Stimulated activated CD8-positive, alpha-beta memory T cell treated with anti-CD3 and anti-CD28 coated beads, Interleukin-15, amount 100 ng/mL, for 4 hours (primary cell): ENCODE results near the gene TPRN.

ENCODE experiments used
- DNase-seq, 2 donors: peaks; one replicate each; pipeline ENCODE4 v3.0.0-alpha.2; 2020; ENCODE audit warnings: low read depth in 2 of 2

TPRN gene

DNA sequence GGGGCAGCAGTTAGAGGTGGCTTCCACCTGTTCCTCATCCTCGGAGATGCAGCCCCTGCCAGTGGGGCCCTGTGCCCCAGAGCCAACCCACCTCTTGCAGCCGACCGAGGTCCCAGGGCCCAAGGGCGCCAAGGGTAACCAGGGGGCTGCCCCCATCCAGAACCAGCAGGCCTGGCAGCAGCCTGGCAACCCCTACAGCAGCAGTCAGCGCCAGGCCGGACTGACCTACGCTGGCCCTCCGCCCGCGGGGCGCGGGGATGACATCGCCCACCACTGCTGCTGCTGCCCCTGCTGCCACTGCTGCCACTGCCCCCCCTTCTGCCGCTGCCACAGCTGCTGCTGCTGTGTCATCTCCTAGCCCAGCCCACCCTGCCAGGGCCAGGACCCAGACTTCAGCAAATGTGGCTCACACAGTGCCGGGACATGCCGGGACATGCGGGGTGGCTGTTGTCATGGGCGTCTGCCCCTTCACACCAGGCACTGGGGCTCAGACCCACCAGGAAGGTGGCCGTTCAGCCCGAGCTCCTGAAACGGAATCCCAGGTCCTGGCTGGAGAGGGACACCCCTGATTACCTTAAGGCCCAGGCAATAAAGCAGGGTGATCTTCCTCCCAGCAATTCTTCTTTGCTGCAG lies 25.3 kb upstream of the TPRN start:
- DNase-seq = no peak

DNA sequence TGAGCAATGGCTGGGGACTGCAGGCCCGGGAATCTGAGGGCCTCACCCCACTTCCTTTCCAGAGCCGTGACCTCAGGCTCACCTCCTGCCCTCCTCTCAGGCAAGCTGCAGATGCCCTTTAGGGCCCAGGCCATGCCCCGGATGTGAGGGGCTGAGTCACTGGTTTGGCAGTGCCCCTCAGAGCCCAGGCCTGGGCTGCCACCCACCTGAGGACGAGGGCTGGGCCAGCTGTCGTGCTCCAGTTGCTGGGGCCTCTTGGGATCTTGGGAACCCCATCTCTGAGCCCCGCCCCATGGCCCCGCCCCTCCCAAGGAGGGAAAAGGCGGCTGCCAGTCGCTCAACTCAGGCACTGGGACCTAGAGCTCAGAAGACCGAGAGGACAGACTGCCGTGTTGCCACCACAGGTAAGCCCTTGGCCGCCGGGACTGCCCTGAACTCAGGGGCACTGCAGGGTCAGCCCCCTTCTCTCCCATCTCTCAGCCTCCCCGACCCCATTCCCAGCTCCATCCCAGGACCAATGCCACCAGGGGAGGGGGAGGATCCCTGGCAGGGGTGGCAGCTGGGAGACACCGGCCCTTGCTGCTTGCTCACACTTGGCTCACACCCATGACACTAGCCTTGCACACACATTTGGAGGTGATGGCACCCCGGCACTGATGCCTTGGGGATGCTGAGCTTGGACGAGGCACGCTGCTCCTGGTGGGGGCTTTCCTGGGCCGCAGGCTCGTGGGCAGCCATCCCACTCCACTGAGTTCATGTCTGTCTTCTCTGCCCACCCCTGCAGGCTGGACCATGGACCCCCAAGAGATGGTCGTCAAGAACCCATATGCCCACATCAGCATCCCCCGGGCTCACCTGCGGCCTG lies 24.5 kb upstream of the TPRN start, which contains the start of gene CYSRT1:
TSS of gene CYSRT1 (plus strand) at position 345 of the 865 bp plus-strand sequence. CDS start at position 793, 448 bp downstream.
- DNase-seq = no peak

DNA sequence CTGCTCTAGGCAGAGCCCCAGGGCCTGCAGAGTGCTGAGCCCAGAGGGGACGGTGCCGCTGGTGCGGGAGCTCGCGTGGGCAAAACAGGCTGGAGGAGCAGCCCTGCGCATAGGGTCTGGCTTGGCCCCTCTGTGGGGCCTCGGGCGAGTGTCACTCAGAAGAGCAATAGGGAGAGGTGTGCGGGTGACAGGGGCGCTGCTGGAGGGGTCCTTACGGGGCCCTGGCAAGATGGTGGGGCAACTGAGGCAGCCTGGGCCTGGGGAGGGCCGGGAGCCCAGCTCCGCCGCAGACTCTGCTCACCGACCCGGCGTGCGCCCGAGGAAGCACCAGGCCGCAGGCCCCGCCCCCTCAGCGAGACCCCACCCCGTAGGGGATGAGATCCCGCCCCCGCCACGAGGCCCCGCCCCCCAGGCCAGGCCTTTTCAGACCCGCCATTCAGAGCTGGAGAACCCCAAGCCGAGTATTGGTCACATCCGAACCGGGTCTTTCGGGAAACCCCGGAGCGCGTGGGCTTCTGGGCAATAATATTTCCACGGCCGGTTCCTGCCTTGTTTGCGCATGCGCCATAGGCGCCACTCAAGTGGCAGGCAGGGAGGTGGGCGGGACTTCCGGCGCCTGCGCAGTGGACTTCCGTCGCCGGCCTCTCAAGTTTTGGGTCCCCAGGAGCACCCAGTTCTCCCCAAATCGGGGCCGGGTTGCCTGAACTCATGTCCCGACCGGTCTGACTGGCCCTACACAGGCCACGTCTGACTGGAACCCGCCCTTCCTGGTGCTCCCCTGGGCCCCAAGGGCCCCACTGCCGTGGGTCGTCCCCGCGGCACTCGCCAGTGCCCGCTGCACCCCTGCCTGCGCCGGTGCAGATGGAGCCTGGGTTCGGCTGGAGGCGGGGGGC lies 22.8 kb upstream of the TPRN start:
- peak; percentile 95 to 98 for DNase-seq

DNA sequence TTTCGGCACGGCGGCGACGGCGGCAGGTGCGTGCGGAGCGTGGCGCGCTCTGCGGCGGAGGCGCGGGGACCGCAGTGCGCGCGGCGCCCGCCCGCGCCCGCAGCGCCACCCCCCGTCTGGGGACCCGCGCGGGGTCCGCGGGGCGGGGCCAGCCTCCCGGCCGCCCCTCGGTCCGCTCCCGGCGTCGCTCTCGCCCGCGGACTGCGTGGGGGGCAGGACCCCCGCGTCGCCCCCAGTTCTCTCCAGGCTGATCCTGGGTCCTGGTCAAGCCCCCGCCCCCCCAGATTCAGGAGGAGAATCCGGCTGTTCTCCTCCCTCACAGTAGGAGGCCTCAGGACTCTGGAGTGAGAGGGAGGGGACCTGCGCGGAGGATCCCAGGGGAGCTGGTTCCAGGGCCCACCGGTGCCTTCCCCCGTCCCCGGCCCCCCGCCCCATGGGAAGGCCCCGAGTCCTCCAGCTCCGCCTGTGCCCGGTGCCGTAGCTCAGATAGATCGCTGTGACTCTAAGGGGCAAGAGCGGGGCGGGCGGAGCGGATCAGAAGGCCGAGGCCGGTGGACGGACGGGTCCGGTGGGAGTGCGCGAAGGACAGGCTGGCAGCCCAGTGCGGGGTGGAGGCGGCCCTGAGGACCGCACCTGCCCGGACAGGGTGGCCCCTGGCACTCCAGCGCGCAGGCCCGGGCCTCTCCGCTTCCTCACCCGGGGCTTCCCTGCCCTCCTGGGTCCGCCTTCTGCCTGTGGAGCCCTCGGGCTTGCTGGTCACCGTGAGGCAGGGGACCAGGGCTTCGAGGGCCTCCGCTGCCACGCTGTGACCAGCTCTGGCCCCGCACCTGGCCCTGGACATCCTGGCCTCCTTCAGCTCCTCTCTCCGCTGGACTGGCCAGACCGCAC lies 21.9 kb upstream of the TPRN start, which contains the start of gene RNF208:
TSS of gene RNF208 (minus strand) at position 51 of the 888 bp plus-strand sequence. CDS start 1,028 bp downstream, outside the sequence.
- DNase-seq = no peak

DNA sequence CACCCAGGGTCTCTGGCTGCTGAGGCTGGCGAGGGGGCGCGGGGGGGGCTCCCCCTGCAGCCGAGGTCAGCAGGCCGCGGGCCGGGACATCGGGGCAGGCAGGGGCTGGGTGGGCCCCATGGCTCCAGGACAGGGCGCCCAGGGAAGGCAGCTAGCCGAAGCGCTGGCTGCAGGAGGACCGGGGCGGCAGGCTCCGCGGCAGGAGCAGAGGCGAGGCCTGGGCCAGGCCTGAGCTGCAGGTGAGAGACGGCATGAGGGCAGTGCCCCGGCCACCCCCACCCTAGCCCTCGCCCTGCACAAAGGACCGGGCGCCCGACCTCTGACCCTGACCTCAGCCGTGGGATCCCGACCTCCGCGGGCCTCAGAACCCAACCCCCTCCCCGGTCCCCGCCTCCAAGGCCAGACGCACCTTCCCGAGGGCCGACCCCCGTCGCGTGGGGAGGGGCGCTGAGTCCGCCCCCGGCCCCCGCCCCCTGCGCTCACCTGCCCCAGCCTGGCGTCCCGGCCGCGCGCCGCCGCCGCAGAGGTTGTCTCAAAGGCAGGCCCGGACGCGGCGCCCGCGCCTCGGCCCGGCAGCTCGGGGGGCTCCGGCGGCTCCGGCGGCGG lies 21.1 kb upstream of the TPRN start:
- no peak for DNase-seq

DNA sequence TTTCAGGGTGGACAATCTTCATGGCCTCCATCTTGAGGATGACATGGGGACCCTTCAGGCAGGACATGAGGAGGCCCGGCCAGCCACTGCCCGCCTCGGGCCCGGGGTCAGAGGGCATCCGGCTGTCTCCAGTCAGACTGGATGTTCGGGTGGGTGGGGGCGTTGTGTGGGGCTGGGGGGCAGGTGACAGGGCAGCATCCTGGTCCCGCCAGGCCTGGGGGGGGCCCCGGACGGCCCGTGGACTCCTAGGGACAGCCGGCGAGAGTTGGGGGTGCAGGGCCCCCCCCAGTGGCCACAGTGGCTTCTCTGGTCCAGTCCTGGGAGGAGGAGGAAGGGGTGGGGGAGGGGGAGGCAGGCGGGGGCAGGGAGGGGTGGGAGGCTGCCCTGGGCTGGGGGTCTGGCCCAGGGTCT lies 20.6 kb upstream of the TPRN start:
- no peak for DNase-seq

DNA sequence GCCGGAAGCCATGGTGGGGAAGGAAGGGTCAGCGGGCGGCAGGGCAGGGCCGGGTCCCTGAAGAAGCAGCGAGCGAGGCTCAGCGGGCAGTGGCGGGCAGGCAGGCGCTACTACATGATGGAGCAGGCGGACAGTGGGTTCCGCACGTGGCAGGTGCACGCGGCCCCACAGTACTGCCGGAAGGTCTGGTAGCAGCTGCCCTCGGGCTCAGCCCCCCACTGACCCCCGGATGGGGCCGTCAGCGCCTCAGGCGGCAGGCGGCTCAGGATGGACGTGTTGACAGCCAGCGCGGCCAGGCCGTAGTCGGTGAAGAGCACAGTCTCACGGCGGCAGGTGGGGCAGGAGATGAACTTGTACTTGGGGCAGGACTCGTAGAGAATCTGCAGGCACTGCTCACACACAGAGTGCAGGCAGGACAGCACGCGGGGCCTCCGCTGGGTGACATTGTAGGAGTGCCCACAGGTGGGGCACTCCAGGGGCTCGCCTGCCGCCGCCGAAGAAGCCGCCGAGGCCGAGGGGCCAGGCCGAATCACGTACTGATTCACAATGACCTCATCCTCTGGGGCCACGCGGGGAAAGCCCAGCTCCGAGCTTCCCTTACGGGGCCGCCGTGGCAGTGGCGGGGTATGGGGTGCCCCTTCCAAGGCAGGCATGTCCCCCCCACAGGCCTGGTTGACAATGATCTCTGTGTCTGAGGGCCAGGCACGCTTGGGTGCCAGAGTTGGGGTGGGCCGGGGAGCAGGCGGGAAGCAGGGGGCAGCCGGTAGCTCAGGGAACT lies 20.0 kb upstream of the TPRN start:
- DNase-seq = no peak

DNA sequence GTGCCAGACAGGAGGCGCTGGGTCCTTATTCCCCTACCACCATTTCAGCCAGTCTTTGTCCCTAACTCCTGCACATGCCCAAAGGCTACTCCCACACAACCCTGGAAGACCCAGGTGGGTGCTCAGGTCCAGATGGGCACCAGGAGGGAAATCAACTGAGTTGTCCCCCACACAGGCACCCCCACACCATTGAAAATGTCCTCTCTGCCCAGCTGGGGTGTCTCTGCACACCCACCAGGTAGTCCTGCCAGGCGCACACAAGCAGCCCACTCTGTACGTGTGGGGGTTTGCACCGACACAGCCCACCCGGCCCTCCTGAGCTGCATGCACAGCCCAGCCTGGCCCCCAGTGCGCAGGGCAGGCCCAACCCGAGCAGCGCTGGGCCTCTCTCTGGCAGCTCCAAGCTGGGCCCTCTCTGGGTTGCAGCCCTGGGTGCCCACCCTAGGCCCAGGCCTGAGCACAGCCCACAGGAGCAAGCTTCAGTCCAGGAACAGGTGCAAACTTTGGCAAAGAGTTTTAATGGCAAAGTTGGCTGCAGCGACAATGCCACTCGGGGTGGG lies 19.3 kb upstream of the TPRN start:
- no peak for DNase-seq

DNA sequence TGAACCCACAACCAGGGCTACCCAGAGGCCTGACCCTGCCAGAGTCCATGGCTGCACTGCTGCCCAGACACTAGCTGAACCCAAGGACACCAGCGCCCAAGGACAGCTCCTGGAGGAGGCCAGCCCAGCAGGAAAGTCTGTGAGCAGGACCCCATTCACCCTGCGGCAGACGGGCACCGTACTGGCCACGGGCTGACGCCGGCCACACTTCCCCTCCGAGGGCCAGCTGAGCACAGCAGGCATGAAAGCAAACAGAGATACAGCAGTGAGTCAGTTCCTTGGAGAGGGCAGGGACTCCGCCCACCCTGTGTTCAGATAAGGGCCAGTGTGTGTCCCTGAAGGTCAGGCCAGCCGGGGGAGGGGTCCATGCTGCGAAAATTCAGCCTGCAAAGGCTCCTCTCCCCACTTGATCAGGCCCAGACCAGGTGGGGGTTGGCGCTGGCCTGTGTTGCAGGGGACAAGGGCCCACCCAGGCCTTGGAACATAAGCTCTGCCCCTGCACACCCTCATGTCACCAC lies 18.3 kb upstream of the TPRN start:
- DNase-seq = no peak

DNA sequence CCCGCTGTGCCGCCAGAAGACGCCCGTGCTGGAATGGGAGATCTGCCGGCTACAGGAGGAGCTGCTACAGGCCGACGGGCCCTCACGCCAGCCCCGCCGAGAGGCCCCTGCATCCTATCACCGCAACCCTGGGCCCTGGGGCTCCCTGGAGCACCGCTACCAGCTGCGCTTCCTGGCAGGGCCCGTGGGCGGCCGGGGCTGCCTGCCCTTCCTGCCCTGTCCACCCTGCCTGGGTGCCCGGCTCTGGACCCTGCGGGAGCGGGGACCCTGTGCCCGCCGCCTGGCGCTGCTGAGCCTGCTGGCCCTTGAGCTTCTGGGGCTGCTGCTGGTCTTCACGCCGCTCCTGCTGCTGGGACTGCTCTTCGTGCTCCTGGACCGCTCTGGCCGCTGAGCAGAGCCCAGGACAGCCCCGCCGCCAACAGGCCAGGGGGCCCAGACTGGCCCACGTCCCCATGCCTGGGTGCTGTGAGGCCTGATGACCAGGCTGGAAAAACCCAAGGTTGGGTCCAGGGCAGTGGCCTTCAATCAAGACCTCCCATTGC lies 17.7 kb upstream of the TPRN start:
- no peak for DNase-seq

DNA sequence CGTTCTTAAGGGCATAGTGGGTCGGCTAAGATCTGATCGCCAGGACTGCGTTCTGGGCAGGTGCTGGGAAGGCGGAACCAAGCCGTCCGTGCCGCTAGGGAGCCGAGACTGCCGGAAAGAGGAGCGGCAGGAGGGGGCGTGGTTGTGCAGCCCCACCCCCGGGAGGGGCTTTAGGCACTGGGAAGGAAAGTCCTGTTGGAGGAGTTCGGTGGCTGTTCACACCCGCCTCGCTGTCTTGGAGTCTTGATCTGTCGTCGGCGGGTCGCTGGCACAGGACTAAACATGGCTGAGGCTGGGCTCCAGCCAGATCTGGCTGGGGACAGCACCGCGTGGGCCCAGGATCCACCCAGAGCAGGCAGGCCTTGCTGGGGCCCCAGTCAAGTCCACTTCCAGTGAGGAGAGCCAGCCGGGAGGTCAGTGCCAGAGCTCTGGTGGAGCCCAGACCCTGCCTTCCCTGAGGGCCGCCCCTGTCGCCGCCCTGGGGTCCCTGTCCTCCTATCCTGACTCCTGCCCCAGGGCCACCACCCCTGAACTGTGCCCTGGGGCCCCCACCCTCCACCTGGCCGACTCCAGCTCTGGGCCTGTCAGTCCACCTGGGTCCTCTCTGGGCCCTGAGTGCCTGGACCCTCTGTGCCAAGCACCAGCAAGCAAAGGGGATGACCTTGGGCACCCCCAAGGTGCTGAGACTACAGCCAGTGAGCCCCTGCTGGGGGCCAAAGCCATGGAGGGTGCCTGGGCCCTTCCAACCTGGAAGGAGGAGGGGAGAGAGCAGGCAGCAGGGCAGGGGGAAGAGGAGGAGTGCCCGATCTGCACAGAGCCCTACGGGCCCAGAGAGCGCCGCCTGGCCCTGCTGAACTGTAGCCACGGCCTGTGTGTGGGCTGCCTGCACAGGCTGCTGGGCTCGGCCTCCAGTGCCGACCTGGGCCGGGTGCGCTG lies 17.0 kb upstream of the TPRN start:
- no peak for DNase-seq

DNA sequence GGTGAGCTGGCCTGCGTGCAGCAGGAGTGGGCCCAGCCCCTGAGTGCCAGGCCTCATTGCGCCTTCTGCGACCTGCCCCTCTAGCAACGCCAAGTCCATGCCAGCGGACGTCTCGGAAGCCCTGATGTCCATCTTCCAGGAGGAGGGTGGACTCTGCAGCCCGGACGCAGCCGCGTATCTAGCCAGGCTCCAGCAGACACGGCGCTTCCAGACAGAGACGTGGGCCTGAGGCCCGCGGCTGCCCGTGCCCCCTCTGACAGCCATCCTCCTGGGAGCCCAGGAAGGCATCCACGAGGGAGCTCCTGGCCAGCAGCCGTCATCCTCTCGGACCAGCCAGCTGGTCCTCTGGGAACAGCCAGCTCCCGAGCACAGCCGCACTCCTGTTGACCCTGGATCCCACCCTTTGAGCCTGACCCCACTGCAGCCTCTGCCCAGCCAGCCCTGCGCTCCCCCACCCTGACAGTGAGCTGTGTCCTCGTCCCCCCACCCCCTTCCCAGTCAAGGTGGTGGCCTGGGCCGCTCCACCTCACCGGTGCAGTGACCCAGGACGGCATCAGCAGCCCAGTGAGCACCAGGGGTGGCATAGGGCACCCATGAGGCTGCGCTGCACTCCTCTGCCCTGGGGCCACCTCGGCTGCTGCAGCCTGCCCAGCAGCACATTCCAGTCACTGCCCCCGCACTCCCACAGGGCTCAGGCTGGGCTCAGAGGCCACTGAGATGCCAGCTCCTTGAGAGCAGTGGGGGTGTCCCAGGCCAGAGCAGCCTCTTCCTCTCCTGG lies 15.8 kb upstream of the TPRN start:
- DNase-seq = no peak

DNA sequence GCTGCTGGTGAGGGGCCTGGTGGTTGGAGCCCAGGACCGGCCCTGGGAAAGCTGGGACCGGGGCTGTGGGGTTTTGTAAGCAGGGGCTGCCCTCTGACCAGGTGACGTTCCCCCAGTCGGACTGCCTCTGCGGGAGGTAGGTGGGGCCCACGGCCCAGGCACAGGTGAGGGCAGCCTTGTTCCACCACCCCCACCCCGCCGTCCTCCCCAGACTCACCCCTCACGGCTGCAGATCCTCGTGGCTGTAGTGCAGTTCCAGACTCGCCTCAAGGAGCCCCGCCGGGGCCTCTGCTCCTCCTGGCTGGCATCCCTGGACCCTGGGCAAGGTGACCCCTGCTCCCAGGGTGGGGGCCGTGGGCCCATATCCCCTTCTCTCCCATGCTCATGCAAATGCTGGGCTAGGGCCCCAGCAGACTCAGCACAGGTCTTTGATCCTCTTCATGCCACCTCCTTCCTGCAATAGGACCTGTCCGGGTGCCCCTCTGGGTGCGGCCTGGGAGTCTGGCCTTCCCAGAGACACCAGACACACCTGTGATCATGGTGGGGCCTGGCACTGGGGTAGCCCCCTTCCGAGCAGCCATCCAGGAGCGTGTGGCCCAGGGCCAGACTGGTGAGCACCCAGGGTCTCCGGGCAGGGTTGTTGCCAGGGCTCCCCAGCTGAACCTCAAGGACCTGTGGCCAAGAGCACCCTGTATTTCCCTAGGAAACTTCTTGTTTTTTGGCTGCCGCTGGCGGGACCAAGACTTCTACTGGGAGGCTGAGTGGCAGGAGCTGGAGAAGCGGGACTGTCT lies 14.8 kb upstream of the TPRN start:
- no peak for DNase-seq

DNA sequence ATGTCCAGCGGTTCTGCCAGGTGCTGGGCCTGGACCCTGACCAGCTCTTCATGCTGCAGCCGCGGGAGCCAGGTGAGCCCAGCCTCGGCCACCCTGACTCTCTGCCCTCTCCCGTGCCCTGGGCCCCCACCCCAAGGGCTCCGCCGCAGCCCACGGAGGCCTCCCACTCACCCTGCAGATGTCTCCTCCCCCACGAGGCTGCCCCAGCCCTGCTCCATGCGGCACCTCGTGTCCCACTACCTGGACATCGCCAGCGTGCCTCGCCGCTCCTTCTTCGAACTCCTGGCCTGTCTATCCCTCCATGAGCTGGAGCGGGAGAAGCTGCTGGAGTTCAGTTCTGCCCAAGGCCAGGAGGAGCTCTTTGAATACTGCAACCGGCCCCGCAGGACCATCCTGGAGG lies 14.1 kb upstream of the TPRN start:
- DNase-seq = no peak

DNA sequence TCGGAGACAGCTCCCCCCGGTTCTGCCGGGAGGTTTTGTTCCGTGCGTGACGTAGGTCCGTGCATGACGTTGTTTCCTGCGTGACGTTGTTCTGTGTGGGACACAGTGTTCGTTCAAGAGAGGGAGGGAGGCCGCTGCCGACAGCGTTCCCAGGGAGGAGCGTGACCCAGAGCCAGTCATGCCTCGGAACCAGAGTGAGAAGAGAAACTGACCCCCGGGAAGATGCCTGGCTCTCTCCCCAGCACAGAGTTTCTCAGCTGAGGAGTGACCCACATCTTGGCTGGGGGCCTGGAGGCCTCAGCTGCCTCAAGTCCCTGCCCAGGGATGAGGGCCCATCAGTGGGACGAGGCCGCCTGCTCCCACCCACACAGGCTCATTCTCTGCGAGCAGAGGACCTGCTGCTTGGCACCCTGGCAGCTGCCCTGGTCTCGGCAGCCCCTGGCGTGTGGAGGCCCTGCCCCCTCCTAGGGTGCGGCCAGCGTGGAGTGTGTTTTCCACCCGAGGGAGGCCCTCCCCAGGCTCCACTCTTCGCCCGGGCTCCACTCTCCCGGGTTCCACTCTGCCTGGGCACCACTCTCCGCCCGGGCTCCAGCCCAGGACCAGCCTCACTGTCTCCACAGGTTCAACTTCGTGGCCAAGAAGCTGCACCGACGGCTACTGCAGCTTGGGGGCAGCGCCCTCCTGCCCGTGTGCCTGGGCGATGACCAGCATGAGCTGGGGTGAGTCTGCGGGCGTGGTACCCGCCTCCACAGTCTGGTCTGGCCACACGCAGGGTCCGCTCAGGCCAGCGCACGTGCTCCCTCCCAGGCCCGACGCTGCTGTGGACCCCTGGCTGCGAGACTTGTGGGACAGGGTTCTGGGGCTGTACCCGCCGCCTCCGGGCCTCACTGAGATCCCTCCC lies 12.9 kb upstream of the TPRN start:
- DNase-seq = no peak
